Stimulated activated CD4-positive, alpha-beta T cell treated with anti-CD3 and anti-CD28 coated beads, Interleukin-4, amount 100 ng/mL, for 4 hours (primary cell): ENCODE results near the gene ADGRD1.

Experiments used
- DNase-seq, 2 experiments: peaks; one replicate each; pipeline ENCODE4 v3.0.0-alpha.2; 2020

Gene ADGRD1

GRCh38 chr12:131045705-131046460 lies 92.2 kb downstream of the ADGRD1 start:
- no peak for DNase-seq

DNA sequence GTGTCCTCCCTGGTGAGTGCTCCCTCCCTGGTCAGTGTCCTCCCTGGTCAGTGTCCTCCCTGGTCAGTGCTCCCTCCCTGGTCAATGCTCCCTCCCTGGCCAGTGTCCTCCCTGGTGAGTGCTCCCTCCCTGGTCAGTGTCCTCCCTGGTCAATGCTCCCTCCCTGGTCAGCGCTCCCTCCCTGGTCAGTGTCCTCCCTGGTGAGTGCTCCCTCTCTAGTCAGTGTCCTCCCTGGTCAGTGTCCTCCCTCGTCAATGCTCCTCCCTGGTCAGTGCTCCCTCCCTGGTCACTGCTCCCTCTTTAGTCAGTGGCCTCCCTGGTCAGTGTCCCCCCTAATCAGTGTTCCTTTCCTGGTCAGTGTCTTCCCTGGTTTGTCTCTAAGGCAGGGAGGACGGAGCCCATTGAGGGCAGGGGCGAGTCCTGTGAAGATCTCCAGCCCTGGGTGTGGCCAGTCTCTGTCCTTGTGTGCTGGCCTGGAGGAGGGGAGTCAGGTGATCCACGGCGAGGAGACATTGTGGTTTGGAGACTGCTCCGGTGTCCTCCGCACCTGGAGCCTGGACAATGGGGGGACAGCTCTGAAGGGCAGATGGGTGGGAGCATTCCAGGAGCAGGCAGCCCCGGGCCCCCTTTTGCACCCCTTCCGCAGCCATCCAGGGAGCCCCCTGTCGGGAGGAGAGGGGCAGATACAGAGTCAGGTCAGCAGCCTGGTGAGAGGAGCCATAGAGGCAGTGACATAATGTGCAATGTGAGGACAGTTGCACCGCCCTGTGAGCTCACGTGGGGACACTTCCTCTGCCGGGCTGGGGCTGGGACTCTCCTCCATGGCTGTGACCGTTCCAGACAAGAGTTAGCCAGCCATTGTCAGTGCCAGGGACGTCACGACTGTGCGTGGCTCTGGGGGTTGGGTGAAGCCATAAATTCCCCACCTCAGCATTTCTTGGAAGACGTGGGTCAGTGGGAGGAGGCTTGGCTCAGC lies 93.4 kb downstream of the ADGRD1 start:
- DNase-seq = no peak

- DNase-seq = no peak
Observed at GRCh38 chr12:131047789-131048610, 94.3 kb downstream of the ADGRD1 start.

DNA sequence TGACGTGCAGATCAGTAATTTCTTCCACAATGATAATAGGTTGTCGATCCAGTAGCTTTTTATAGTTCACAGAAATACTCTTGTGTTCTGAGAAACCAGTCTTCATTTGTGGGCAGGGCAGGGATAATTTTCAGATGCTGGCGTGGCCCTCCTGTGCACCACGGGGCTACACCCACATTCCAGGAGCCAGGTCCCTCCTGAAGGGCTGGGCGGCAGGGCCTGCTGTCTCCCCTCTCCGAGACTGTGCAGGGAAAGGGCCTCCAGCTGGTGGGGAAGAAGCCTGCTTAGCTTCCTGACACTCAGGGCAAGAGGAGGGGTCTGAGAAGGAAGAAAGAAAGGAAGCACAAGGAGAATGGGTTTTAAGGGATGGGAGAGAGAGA lies 94.9 kb downstream of the ADGRD1 start:
- DNase-seq = no peak

- no peak for DNase-seq
Observed at GRCh38 chr12:131049002-131049401, 95.3 kb downstream of the ADGRD1 start.

DNA sequence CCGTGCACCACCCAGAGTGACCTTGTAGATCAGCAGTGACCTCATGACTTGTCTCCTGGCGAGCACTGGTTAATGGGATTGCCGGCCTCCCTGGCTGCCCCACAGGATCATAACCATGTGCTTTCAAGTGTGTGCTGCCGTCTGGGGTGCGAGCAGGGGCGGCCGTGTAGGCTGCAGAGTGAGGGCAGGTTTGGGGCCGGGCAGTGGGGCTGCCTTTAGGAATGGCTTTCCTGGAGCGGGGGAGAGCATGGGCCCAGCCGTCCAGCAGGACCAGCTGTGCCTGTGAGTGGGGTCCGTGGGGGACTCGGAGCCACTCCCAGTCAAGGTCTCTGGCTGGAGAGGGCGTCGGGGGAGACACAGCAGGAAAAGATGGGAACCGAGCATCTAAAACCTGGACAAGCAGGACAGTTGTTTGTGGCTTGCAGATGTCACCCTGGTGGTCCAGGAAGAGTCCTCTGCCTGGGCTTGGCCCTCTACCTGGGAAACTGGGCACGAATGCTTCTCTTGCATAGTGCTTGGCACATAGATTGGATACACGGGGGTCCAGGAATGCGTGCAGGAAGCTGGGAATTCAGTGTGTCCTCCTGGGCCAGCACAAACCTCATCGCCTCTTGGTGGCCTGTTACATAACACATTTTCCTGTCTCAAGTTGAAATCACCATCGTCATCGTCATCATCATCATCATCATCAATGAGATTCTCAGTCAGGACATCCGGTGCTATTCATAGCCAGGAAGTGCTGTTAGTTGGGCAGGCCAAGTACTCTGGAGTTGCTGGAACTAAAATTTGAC lies 96.0 kb downstream of the ADGRD1 start:
- no peak for DNase-seq

- no peak for DNase-seq
Observed at GRCh38 chr12:131050463-131051154, 96.9 kb downstream of the ADGRD1 start.

DNA sequence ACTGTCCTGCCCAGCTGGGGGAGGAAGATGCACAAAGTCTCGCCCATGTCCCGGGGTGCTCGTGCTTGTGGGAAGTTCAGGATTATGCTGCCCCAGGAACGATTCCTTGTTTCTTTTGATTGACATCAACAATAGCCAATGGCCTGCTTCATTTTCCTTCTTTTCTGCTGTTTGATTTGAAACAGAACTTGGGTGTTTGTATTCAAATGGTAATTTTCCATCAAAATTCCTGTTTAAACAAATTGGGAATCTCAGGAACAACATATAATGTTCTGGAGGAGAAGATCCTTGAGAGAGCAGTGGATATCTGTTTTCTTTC lies 97.4 kb downstream of the ADGRD1 start:
- no peak for DNase-seq

DNA sequence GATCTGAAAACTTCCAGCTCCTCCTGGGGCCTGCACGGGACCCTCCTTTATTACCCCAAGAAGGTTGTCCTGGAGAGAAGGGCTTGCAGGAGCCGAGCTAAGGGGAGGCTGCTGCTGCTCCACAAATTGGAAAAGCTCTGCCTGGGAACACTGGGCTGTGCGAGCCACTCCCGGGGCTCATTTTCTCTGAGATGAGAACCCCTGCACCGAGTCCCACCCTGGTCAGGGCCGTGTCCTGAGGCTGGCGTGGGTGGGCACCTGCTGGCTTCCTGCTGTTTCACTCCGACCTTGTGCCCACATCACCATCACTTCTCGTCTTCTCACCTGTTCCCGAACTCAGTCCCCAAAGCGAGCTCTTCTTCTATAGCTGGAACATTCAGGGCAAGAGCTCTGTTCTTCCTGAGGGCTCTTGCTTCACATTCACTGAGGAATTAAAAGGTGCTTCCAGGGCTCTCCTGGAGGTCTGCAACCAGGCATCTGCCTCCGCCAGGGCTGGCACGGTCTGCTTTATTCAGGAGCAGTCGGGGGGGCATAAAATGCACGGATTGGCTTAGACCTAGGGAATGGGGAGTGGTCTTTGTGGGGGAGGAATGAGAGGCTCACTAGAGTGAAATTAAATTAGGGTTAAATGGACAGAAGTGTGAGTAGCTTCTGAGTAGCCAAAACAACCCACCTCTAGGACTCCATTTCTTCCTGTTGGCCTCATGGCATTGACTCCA lies 98.5 kb downstream of the ADGRD1 start:
- no peak for DNase-seq

DNA sequence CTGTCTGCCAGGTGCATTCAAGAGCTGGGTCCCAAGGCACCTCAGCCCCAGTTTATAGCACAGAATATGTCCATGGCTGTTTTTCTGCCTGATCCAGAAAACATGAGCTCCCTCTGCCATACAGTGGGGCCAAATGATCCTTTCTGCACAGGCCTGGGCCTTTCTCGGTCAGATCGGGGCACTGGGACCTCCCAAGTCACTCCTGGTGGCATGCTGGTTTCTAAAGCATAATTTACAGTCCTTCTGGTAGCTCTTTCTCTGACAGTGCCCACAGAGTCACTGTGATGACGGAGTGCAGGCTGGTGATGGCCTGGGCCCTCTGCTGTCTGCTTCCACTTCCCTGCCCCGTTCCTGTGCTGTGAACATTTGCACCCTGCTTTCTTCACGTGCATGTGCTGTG lies 99.2 kb downstream of the ADGRD1 start:
- no peak for DNase-seq

DNA sequence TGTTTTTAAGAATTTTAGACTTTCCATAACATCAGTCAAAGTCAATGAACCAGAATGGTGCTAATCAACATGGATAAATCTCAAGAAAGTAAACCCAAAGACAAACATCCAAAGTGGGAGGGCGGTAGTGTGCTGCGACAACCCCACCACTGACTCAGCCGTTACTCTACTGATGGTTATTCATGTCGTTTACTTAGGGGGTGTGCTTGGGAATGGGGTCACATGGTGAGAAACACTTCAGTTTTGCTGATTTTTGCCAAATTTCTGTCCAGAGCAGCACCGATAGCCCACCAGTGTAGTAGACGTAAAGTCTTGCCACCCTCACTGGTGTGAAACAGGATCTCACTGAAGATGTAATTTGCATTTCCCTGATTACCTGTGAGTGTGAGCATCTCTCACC lies 99.9 kb downstream of the ADGRD1 start:
- no peak for DNase-seq

DNA sequence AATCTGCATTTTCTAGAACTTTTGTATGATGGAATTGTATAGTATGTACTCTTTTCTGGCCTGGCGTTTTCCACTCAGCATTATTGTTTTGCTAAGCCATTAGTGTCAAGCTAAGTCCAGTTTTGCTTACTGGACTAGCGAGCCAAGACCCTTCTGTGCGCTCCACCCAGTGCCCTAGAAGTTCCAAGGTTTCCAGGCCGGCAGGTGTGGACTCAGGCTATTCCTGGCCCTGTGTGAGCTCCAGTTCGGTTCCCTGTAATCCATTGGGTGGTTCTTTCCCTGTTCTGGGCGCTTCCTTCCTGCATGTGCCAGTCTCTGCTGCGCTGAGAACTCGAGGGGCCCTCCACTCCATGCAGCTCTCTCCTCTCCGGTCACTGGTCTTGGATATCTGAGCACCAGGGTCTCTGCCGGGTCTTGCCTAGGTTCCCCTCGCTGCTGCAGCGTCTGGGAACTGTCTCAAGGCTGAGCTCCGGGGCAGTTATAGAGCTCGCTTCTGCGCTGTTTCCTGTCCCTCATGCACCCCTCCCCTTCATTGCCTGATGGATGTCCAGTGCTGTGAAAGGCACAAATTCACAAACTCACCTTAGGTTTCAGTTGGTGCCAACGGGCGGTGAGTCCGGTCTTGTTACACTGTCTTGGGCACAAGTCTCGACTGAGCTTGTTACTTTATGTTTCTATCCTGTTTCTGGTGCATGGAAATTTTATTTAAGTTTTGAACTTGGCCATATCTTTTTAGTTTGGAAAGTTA lies 100.8 kb downstream of the ADGRD1 start:
- no peak for DNase-seq

DNA sequence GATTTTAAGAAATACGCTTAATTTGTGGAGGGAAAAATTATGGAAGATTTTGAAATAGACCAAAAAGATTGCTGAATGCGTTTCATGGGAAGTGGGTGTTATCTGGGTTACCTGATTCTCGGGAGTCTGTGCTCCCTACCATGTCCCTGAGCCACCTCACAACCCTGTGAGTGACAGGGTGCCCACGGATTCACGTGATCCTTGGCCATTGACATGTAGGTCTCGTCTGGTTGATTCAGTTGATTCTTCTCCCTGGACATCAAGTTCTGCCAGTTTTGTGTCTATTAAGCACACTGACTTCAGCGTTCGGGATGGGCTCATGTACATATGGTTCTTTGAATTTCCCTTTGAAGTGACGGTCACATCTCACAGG lies 101.4 kb downstream of the ADGRD1 start:
- DNase-seq = no peak

GRCh38 chr12:131055596-131056233 lies 102.0 kb downstream of the ADGRD1 start:
- no peak for DNase-seq

DNA sequence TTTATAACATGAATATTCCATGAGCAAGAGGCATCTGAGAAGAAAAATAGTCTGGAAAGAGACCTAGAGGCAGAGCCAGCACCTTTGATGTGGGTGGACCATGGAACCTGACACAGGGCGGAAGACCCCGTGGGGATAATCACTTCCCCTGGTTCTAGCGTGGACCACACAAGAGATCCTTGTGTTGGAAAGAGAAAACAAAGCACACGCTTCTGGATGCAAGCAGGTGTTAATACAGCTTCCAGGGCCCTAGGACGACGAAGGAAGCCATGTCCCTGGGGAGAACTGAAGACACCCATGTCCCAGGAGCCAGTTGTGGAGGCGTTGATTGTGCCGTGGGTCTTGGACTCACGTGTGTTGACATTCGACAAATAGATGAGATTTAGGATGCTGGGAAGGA lies 102.9 kb downstream of the ADGRD1 start:
- DNase-seq = no peak

- DNase-seq = peak in 1 of 2 experiments; percentile 0
Observed at GRCh38 chr12:131057211-131057721, 103.6 kb downstream of the ADGRD1 start.

DNA sequence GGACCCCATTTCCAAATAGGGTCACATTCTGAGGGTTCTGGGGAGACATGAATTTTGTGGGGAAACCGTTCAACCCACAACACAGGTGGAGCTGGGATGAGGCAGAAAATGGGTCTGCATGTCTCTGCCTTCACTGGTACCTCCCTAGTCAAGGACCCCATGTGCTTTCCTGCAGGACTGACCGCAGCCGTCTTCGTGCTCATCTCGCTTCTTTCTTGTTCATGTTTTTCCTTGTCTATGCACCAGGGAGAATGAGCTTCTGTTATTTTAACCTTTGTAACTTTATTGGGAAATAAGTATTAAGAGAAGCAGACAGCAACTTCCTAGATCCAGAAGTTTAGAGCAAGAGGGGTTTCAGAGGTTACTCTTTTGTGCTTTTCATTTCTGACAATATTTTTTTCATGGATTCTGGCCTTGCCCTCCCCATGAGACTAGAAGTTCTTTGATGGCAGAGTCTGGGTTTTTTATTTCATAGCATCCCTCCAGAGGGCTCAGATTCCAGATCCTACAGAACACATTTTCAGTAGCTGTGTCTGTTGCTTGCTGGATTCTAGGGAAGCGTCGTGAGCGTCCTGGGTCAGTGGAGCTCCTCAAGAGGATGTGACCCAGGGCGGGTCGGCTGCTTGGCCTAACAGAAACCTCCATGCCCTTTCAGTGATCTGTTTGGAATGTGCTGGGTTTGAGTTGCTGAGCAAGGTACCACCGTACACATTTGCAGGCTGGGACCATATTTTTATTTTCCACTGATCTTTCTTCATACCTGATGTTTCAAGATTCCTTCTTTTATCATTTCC lies 104.2 kb downstream of the ADGRD1 start:
- peak in 1 of 2 experiments; percentile 0 for DNase-seq

DNA sequence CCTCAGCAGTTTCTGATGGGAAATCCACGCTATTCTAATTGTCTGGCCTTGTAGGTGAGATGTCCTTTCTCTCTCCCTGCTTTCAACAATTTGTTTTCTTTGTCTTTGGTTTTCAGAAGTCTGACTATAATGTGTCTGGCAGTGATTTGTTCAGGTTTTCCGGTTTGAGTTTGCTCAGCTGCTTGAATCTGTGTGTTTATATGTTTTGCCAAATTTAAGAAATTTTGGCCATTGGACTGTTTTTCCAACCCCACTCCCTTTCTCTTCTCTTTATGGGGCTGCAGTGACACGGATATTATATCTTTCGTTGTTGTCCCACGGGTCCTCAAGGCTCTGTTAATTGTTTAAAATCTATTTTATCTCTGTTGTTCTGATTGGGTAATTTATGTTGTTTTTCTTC lies 105.0 kb downstream of the ADGRD1 start:
- DNase-seq = no peak
